UCSD-AML1 (cell line): ENCODE data around the gene TEX35.

ENCODE experiments used
- DNase-seq: peaks from one replicate; lab custom pipeline; 2025; ENCODE audit not compliant: unreplicated experiment; lab: John Stamatoyannopoulos, UW

TEX35 gene

DNA sequence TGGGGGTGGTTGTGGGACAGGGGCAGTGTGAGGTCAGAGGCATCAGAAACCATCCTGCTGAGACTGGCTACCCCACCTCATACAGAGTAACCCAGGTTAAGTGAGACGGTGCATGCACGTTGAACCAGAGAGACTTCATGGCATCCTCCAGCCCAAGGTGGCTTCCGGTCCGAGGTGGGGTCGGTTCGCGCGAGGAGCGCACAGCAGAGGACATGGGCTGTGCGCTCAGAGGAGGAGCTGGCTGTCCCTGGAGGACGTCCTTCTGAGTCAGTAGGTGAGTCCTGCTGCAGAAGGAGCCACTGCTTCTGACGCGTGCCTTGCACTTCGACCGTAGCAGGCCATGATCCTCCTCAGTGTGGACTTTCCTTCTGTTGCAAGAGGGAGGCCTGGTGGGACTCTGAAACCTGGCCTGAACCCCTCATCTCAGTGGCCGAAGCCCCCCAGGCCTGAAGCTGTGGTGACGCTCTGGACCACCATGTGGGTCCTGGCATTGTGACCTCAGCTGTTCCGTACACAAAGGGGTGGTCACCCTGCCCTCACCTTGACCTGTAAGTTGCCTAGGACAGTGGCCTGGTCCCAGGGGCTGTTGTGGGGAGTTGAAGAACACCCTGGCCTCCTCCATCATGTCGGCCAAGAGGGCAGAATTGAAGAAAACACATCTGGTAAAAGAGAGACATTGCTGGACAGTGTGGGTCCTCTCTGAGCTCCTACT, at the start of gene TEX35:
TSS of gene TEX35 (plus strand) at position 544 of the 712 bp plus-strand sequence. CDS start at position 624, 80 bp downstream.
- DNase-seq, result no peak

DNA sequence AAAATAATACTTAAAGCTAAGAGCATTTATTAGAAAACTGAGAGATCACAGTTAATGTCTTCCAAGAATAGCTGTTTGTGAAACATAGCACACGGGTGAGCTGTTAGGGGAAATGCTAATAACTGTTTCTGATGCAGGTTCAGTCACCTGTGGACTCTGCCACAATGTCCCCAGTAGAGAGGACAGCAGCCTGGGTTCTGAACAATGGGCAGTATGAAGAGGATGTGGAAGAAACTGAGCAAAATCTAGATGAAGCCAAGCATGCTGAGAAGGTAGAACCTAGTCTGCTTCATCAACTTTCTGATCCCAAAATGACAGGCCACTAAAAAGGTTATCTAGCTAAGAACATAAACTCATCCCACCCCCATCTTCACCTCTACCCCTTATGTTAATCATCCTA, 48.8 kb upstream of the TEX35 start:
- DNase-seq, result no peak

DNA sequence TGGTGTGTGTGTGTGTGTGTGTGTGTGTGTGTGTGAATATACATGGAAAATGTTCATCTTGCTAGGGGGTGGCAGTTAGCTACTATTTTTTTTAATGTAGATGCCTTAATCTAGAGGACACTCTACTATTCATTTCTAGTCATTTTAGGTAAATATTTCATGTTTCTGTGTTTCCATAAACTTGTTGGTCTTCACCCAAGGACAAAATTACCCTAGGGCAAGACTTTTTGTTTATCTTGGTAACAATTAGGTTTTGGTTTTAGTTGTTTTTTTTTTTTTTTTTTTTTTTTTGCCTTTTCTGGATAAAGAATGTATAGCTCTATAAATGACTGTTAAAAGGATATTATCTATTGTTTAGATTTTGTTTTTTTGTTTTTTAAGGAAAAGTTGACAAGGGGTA, 48.3 kb upstream of the TEX35 start:
- no peak for DNase-seq

DNA sequence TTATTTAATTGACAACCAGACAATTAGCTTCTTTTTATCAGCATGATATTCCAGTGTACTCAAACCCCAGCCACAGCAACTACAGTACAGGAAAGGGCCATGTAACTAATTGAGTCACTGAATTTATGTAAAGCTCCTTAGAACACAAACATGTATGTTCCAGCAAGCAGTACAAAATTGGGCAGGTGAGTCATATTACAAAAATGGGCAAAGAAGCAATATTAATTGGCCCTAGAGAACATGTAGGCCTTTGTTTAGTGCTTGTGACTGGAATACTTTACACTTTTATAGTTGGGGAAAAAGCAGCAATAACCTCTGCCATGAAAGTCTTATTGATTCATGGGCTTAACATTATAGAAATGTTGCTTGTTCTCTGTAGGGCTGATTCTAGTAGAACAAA, 47.9 kb upstream of the TEX35 start:
- no peak for DNase-seq

DNA sequence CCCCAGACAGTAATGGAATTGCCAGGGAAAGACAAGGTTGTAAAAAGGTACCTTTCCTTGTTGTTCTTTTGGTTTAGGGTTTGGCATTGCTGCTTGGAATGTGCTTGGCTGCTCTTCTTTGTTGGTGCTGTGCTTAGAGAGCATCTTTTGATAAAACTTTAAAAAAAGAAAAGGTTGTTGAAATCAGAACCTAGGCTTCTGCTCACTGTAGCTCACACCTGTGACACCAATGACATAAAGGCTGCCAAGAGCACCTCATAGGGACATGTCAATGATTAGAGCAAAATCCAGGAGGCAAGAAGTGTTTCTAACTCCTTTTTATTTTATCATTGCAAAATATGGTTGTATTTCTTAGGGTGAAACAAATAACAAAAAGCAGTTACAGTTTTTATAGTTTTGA, 45.1 kb upstream of the TEX35 start:
- DNase-seq, result no peak

DNA sequence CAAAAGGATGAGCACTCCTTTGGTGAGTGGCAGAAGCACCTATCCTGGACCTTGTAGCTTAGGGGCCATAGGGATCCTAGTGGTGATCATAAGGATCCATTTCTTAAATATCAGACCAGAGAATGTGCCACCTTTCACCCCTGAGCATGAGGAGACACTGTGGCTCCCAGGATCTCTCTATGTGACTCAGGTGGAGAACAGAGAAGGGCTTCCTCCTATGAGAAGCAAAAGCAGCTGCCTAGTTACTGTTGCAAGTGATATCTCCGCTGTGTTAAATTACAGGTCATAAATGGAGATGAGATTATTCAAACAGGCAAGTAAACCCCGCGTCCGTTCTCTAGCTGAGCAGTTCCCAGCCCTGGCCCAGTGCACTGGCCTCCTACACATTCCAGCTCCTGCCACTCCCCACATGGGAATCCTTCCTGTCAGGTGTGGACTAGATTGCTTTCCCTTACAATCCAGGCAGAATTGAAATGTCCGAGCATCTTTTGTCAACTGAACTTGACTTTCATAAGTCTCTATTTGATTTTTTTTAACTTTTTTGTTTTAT, 42.4 kb upstream of the TEX35 start:
- DNase-seq, result no peak

DNA sequence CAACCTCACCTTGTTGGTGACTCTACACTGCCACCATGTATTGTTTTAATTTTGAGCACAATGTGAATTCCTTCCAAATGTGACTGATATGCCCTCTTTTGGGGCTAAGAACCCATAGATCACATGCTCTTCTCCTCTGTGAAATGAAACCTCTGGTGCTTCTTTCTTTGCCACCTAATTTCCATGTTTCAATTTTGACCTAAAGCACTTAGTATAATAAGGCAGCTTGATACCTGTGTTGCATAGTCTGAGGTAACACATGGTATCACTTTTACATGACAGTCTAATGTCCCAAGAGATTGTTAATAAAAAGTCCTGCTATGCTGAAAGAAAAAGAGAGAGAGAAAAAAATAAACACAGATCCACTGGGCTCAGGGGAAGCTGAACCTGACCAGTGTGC, 40.4 kb upstream of the TEX35 start:
- no peak for DNase-seq

DNA sequence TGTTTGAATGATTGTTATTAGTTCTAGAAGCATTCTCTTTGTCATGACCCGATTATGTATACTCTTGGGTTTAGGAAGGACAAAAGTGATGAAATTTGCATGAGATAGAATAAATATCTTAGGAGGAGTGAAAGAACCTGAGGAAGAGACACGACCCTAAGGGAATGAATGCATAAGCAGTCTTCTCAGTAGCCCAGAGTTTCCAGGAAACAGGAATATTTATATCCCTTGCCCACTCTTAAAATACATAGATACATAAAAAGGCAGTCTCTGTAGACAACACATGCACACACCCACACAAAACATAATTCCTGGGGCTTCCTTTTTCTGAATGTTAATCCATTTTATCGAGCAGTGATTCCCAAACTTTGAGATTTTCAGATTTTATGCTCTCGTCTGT, 35.5 kb upstream of the TEX35 start:
- DNase-seq, result no peak

DNA sequence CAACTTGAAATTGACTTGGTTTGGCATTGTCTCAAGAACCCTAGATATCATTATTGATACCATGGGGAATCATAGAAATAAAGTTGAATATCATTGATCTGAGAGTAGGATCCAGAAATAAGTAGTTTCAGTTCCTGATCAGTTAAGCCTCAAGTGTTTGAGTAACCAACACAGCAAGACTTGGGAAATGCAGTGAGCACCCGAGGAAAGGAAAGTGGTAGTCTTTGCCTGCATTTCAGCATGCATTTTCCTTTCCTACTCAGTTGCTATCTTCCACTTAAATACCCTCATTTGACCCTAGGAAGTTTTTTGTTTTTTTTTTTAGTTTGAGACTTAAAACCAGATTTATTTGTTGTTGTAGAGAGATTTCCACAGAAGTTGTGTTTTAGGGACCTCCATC, 35.1 kb upstream of the TEX35 start:
- DNase-seq, result no peak

DNA sequence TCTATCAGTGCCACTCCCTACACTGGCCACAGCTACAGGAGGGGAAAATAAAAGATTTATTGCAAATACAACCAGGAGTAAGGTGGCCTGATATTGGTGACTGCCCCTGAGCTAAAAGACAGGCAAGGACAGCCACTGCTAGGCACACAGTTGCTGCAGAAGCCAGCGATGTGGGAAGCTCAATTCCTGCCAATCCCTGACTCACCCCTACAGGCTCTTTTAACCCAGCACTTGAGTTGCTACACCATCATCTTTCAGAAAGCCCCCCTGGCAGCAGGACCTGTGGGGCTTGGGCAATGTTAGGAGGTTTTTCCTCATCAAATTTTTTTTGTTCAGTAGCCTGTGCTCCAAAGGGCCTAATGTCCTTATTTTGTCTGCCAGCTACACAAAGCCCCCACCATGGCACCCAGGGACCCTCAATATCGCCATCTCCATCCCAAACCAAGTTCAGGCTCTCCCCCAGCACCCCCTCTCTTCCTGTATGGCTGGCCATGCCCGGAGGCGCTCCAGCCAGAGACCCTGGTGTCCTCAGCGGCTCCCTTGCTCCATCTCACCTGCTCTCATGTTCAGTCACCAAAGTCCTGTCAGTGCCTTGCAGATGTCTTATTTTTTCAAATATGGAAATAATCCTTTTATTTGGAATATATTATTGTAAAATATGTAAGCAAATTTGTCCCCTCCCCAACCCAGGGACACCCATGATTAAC, 29.5 kb upstream of the TEX35 start:
- no peak for DNase-seq

DNA sequence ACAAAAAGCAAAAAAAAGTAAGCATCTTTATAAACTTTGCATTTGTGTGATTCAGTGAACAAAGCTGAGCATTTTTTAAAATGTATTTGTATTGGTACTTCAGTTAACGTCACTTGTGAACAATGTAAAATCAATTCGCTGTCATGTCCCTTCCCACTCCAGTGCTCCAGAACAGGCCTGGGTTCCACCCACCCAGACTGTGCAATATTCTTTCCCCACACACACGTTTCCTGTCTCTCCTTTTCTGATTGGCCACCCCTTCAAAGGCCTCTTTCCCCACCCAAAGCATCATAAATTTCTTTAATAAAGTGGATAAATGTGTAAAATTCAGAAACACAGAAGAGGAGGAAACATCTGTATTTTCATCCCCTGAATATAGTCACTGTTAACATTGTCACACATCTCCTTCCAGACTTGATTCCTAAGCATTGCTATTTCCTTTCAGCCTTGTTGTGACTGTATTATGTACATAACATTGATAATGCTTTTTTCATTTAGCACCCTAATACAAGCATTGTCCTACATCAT, 28.1 kb upstream of the TEX35 start:
- DNase-seq, result no peak

DNA sequence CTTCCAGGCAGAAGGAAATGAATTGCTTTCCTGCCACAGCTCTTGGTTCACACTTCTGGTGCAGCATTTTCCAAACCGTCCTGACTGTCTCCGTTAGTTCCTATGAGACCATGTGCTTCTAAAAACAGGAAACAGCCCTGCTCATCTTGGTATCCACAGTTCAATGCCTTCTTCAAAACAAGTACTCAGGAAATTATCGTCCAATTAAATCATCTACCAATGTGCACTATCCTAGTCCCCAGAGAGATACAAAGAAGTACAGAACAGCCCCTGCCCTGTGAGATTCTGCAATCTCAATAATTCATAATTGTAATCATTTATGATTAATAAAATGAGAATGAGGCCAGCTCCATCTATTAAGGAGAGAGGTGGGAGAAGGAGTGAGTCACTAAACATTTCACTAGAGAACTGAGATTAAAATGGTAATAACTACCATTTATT, 27.3 kb upstream of the TEX35 start:
- no peak for DNase-seq

DNA sequence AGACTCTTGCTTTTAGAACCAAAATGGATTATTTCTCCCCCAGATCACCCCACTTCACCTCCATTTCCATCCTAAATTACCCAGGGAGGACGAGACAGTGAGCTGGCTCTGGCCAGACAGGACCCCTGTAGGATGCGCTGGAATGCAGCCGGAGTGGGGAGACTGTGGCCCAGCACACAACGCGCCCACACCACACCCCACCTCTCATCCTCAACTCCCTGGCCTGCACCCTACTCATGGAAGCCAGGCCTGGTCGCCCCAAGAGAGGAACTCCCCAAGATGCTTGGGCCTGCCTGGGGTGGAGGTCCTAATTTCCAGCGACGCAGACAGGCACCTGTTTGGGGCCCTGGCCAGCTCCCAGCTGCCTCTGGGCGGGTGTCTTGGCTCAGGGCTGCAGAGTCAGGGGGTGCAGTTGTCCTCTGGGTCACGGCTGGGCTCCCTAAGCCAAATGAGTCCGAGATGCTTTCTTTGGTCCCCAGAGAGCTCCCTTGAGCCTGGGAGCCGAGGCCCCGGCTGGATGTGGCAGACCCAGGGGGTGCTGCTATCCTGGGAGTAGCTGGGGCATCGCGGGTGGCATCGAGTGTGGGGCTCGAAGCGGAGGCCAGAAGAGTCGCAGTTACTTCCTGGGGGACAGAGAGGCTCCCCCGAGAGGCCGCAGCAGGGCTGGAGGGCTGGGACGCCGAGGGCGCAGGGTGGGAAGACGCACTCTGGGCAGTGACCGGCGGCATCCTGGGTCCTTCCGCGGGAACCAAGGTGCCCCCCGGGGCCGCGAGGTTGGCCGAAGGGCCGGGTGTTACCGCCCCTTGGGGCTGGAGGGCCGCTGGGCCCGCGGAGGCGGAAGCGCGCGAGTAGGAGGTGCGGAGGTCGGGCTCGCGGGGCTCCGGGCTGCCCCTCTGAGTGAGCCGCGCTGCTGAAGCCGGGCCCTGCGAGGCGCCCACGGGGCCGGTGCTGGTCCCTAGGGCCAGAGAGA, 26.5 kb upstream of the TEX35 start:
- DNase-seq, result no peak

DNA sequence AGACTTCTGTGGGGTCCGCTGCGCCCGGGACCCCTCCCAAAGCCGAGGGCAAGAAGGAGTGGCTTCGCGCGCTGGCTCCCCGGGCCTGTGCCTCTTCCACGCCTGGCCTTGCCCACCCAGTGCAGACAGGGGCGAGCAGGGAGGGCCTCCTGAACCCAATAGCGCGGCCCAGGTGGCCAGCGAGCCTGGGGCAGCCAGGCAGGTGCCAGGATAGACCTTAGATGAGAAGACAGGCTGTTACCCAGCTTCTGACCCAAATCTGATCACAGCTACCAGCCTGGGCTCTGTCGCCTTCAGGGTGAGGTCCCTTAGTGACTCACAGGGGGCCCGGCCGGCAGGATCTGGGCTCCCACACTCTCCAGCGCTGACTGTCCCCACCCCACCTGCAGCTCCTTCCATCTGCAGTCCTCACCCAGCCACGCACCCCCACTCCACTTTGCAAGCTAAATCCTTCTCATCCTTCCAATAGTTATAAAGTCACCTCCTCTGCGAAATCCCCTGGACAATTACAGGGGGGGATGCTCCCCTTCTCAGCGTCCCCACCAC, 25.8 kb upstream of the TEX35 start:
- DNase-seq, result no peak

DNA sequence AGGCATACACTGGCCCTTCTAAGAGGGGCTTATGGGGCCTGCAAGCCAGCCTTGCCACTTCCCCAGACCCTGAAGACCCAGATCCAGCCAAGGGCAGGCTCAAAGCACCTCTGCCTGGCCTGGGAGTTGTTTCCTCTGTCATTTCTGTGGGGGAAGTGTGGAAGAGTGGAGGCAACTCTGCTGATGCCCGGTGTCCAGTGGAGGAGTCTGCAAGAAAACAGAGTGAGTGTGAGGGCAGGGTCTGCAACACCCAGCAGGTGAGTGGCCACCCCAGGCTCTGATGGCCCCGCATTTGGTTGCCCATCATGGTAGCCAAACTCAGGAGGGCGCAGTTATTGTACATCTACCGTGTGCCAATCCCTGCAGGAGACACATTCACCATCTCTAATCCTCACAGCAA, 24.5 kb upstream of the TEX35 start:
- DNase-seq, result no peak

DNA sequence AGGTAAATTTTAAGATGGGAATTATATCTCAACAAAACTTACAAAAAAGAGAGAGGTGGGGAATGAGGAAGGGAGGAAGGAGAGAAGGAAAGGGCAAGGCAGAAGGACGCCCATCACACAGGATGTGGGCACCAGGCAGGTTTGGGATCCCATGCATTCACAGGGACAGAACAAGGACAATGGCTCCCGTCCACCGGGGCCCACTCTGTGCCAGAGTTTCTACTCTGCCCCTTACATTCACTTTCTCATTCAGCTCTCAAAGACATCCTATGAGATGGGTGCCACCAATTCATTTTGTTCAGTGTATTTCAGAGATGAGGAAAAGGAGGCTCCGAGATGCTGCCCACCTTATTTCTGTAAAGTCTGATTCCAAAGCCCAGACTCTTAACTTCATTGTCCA, 23.5 kb upstream of the TEX35 start:
- DNase-seq, result no peak

DNA sequence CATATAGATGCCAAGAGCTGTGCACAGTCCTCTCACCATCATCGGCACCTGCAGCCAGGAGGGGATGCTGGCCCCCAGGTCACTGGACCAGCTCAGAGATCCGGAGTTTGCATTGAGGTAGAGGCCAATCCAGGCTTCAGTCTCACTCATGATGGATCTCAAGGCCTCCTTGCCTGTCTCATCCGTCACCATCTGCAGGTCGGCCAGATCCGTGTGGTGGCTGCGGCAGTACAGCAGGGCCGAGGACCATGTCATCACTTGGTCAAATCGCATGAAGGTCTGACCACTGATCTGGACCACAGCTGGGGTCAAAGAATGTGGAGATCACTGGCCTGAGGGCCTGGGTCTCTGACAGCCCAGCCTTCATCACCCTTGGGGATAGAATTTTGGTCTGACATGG, 22.8 kb upstream of the TEX35 start:
- DNase-seq, result no peak

DNA sequence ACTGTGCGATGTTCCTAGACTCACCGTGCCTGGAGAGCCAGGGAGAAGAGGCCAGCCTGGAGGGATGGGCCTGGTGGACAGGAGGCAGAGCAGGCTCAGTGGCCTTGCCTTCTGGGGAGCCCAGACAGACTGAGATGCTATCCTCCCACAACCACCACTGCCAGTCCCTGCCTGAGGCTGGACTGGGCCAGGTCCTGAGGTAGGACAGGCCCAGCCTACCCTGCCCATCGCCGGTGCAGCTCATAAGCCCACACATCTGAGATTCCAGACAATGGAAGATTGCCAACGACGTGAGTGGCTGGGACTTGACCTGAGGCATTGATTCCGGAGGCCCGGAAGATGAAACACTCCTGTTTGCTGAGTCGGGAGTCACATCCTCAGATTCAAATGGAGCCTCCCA, 21.9 kb upstream of the TEX35 start:
- no peak for DNase-seq

DNA sequence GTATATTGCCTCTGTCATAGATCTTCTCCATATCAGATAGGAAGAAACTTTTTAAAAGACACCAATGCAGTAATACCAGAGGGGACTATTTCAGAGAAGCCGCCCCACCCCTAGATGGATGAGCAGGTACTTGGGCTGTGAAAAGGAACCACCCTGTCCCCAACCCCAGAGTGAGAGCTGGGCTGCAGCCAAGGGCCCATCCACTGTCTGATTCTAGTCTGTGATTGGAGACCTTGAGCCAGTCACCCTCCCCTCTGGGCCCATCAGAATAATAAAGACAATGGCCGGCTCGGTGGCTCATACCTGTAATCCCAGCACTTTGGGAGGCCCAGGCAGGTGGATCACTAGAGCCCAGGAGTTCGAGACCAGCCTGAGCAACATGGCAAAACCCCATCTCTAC, 21.2 kb upstream of the TEX35 start:
- no peak for DNase-seq

DNA sequence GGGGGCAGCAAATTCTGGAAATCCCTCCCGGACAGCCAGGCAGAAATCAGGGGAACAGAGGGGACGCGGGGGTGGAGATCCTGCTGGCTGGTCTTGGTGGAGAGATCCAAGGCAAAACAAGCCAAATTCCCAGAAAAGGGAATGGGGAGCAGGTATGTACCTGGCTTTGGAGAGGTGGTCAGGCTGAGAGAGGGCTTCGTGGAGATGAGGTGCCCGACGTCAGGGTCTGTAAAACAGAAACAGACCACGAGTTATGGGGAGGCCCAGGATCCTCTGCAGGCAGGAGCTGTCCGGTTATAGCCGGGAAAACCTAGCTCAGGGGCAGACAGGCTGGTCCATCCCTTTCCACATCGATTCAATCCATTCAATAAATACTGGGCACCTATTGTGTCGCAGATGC, 20.6 kb upstream of the TEX35 start:
- no peak for DNase-seq

DNA sequence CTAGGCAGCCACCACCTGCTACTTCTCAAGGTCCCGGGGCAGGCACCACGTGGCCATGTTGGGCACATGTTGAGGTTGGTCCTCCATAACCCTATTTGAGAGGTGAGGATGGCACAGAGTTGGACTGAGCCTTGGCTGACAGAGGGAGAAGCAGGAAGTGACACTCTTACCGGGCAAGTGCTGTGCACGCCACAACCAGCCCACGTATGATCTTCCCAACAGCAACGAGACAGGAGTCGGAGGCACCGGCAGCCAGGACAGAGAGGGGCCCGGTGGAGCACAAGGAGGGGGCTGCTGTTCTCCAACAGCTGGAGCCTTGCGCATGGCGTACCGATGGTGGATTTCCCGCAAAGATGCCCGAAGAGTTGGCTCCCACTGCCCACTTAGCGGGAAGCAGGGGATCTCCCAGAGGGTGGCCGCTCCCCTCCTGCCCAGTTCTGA, 19.6 kb upstream of the TEX35 start:
- no peak for DNase-seq
